Neural cell (in vitro differentiated cells): ENCODE data around the gene MDM4.

Experiments
- CTCF ChIP-seq: fragments of 450-650 bp; IDR thresholded peaks from 2 replicates; pipeline ENCODE4 v1.5.1; 2014; ENCODE audit warnings: antibody characterized with exemption, mild to moderate bottlenecking, moderate library complexity; ENCODE audit not compliant: poor library complexity, severe bottlenecking
- EP300 ChIP-seq: fragments of 450-650 bp; conservative IDR thresholded peaks from 2 replicates; pipeline ENCODE4 v1.6.1; 2014; ENCODE audit warnings: antibody characterized with exemption, mild to moderate bottlenecking, moderate library complexity; ENCODE audit not compliant: poor library complexity, severe bottlenecking
- EZH2 ChIP-seq: fragments of 200-600, 300-800 bp; shearing (Covaris generic), sonication (generic); IDR thresholded peaks from 2 replicates; pipeline ENCODE4 v1.6.1; 2014; ENCODE audit warnings: antibody characterized with exemption, low read length, borderline replicate concordance, mild to moderate bottlenecking; ENCODE audit not compliant: insufficient read depth, poor library complexity, severe bottlenecking
- MXI1 ChIP-seq: fragments of 450-650 bp; conservative IDR thresholded peaks from 2 replicates; pipeline ENCODE4 v1.6.1; 2014; ENCODE audit warnings: antibody characterized with exemption, mild to moderate bottlenecking; ENCODE audit not compliant: poor library complexity, severe bottlenecking
- POLR2AphosphoS5 ChIP-seq: IDR thresholded peaks from 2 replicates; pipeline ENCODE4 v1.6.1; 2012
- RAD21 ChIP-seq: fragments of 450-650 bp; conservative IDR thresholded peaks from 2 replicates; pipeline ENCODE4 v1.6.1; 2014; ENCODE audit warnings: antibody characterized with exemption, mild to moderate bottlenecking, moderate library complexity
- SMC3 ChIP-seq: fragments of 450-650 bp; conservative IDR thresholded peaks from 2 replicates; pipeline ENCODE4 v1.6.1; 2014; ENCODE audit warnings: antibody characterized with exemption, mild to moderate bottlenecking, moderate library complexity; ENCODE audit not compliant: poor library complexity
- TAF1 ChIP-seq: IDR thresholded peaks from 2 replicates; pipeline ENCODE4 v1.6.1; 2012; ENCODE audit warnings: low read depth
- TF ChIP-seq, protein P1 (sequence below): IDR thresholded peaks from 2 replicates; pipeline ENCODE4 v1.6.1; 2012; ENCODE audit warnings: borderline replicate concordance

DNA sequence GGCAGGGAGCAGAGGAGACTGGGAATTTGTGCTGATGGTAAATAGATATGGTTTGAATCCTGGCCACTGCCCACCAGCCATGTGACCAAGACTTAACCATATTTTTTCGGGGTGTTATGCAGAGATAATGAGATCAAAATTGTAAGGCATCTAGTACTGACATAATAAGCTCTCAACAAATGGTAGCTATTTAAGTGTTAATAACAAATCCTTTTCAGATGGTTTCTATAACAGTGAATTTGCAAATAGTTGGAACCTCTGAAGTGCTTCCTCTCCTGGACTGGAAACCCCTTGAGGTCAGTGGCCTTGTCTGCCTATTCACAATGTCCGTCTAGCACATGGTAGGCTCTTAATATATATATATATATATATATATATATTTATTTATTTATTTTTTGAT, 64.7 kb downstream of the MDM4 start:
- TF ChIP-seq CTCF, result no peak
- no peak for TF ChIP-seq TAF1
- TF ChIP-seq EZH2, result no peak
- no peak for TF ChIP-seq POLR2AphosphoS5
- TF ChIP-seq EP300, result no peak
- TF ChIP-seq RAD21, result no peak
- TF ChIP-seq, protein P1, sequence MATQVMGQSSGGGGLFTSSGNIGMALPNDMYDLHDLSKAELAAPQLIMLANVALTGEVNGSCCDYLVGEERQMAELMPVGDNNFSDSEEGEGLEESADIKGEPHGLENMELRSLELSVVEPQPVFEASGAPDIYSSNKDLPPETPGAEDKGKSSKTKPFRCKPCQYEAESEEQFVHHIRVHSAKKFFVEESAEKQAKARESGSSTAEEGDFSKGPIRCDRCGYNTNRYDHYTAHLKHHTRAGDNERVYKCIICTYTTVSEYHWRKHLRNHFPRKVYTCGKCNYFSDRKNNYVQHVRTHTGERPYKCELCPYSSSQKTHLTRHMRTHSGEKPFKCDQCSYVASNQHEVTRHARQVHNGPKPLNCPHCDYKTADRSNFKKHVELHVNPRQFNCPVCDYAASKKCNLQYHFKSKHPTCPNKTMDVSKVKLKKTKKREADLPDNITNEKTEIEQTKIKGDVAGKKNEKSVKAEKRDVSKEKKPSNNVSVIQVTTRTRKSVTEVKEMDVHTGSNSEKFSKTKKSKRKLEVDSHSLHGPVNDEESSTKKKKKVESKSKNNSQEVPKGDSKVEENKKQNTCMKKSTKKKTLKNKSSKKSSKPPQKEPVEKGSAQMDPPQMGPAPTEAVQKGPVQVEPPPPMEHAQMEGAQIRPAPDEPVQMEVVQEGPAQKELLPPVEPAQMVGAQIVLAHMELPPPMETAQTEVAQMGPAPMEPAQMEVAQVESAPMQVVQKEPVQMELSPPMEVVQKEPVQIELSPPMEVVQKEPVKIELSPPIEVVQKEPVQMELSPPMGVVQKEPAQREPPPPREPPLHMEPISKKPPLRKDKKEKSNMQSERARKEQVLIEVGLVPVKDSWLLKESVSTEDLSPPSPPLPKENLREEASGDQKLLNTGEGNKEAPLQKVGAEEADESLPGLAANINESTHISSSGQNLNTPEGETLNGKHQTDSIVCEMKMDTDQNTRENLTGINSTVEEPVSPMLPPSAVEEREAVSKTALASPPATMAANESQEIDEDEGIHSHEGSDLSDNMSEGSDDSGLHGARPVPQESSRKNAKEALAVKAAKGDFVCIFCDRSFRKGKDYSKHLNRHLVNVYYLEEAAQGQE, result no peak
- TF ChIP-seq MXI1, result no peak
- no peak for TF ChIP-seq SMC3
